Loucy (cell line): ENCODE measurements around the gene LRRC53.

Experiments used
- EZH2phosphoT487 ChIP-seq: fragments of 200-600 bp; IDR thresholded peaks from 2 replicates; pipeline ENCODE4 v1.6.1; 2018; ENCODE audit warnings: antibody characterized with exemption, mild to moderate bottlenecking, moderate library complexity, borderline replicate concordance
- TF ChIP-seq, protein P1 (sequence below): fragments of 200-600 bp; sonication (generic); conservative IDR thresholded peaks from 2 replicates; pipeline ENCODE4 v1.5.1; 2014; ENCODE audit warnings: mild to moderate bottlenecking, antibody characterized with exemption, low read length

DNA sequence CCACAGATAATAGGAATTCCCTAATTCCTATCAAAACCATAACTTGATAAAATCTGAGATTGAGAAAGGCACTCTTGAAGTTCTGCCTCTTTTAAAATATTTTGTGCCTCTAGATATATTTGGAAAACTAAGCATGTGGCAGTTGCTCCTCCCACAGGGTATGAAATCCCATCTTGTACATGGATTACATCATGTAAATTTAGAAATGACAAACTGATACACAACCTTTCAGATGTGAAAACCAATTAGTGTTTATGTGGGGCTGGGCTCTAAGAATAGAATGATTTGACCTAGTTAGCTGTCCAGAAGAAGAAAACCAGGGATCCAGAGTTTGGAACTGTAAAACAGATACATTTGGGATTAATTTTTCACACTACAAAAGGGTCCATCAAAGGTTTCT is 15.7 kb downstream of the LRRC53 start:
- TF ChIP-seq, protein P1, sequence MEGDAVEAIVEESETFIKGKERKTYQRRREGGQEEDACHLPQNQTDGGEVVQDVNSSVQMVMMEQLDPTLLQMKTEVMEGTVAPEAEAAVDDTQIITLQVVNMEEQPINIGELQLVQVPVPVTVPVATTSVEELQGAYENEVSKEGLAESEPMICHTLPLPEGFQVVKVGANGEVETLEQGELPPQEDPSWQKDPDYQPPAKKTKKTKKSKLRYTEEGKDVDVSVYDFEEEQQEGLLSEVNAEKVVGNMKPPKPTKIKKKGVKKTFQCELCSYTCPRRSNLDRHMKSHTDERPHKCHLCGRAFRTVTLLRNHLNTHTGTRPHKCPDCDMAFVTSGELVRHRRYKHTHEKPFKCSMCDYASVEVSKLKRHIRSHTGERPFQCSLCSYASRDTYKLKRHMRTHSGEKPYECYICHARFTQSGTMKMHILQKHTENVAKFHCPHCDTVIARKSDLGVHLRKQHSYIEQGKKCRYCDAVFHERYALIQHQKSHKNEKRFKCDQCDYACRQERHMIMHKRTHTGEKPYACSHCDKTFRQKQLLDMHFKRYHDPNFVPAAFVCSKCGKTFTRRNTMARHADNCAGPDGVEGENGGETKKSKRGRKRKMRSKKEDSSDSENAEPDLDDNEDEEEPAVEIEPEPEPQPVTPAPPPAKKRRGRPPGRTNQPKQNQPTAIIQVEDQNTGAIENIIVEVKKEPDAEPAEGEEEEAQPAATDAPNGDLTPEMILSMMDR: no peak
- no peak for TF ChIP-seq EZH2phosphoT487
